ENCODE data around the gene TSPO2. TPM values are rescaled to one million over a fixed set of nuclear protein-coding genes. Genes with fewer than 3 reads are reported as not detected.
"Not testable (repeated sequence)": the region's sequence is repeated elsewhere in the genome, so short reads cannot be mapped to it uniquely, and the experiment has no call there.

The TSPO2 gene
- polyA plus RNA-seq, 3 donors: not detected

DNA sequence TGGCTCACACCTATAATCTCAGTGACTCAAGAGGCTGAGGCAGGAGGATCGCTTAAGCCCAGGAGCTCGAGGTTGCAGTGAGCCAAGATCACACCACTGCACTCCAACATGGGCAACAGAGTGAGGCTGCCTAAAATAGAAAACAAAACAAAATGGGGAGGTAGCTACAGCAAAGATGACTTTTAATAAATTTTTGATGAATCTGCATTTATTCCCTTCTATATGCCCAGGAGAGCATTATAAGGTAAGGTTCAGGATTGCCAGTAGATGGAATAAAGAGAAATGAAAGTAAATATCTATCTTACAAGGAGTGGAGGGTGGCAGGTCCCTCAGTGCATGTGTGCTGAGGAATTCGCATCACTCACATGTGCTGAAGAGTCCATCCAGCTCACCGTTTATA is 27.5 kb upstream of the TSPO2 start:
- no peaks in the 10 kb centered on the region for H3K4me1 ChIP-seq (ENCODE audit: control insufficient read depth in 1 of 2, insufficient read depth in 2 of 2, low read length in 2 of 2)
- no peaks in the 10 kb centered on the region for H3K27me3 ChIP-seq (ENCODE audit: control insufficient read depth in 2 of 2, insufficient read depth in 2 of 2, low read length in 2 of 2)
- no peak overlapping the region for H3K27ac ChIP-seq (ENCODE audit: low read depth in 1 of 2, low read length in 2 of 2)
- Mint-ChIP-seq H3K27ac (no peak overlapping the region), H3K4me1 (peaks cover 3% of the 10 kb centered on the region), H3K27me3 (ENCODE audit: low read depth in 3 of 3) (peaks cover 2 to 9% (median 3%) of the 10 kb centered on the region in 3 donors), H3K36me3 (no peaks in the 10 kb centered on the region), H3K4me3 (no peak overlapping the region), H3K9me3 (peaks cover 0 to 1% (median 0%) of the 10 kb centered on the region in 7 donors)
- no peak overlapping the region for H3K4me2 ChIP-seq (replicated peaks; ENCODE audit: extremely low read depth, low read length, poor library complexity, severe bottlenecking)
- no peaks in the 10 kb centered on the region for H3K79me2 ChIP-seq (ENCODE audit: insufficient read depth, low read length)
- H3K36me3 ChIP-seq (replicated peaks in 1 of 2; ENCODE audit: control insufficient read depth in 1 of 2, insufficient read depth in 2 of 2, low read length in 2 of 2): no peaks in the 10 kb centered on the region
- H3K9ac ChIP-seq (ENCODE audit: insufficient read depth, low read length, poor library complexity, severe bottlenecking): no peak overlapping the region
- TF ChIP-seq, protein P1, sequence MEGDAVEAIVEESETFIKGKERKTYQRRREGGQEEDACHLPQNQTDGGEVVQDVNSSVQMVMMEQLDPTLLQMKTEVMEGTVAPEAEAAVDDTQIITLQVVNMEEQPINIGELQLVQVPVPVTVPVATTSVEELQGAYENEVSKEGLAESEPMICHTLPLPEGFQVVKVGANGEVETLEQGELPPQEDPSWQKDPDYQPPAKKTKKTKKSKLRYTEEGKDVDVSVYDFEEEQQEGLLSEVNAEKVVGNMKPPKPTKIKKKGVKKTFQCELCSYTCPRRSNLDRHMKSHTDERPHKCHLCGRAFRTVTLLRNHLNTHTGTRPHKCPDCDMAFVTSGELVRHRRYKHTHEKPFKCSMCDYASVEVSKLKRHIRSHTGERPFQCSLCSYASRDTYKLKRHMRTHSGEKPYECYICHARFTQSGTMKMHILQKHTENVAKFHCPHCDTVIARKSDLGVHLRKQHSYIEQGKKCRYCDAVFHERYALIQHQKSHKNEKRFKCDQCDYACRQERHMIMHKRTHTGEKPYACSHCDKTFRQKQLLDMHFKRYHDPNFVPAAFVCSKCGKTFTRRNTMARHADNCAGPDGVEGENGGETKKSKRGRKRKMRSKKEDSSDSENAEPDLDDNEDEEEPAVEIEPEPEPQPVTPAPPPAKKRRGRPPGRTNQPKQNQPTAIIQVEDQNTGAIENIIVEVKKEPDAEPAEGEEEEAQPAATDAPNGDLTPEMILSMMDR (IDR thresholded peaks at IDR 0.05): no peak
- 95% methylated on average over 3 of the region's 4 CpGs for WGBS (ENCODE audit: insufficient coverage)
- no peak overlapping the region for H2AFZ ChIP-seq (ENCODE audit: insufficient read depth, low read depth, low read length, poor library complexity, severe bottlenecking)
- no peaks in the 10 kb centered on the region for H4K20me1 ChIP-seq (ENCODE audit: insufficient read depth, low read length)
- DNase-seq: no peak
- intact Hi-C loops (cut with micrococcal nuclease): no loop called here
- H3K4me3 ChIP-seq (replicated peaks in 1 of 3; ENCODE audit: low read depth in 2 of 3, low read length in 3 of 3): no peak overlapping the region
- H3K9me3 ChIP-seq (replicated peaks in 1 of 2; ENCODE audit: control insufficient read depth in 1 of 2, insufficient read depth in 1 of 2, low read length in 2 of 2): no peaks in the 10 kb centered on the region

DNA sequence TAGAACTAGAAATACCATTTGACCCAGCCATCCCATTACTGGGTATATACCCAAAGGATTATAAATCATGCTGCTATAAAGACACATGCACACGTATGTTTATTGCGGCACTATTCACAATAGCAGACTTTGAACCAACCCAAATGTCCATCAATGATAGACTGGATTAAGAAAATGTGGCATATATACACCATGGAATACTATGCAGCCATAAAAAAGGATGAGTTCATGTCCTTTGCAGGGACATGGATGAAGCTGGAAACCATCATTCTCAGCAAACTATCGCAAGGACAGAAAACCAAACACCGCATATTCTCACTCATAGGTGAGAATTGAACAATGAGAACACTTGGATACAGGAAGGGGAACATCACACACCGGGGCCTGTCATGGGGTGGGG is 26.4 kb upstream of the TSPO2 start:
- H3K4me3 ChIP-seq (replicated peaks in 1 of 3; ENCODE audit: low read depth in 2 of 3, low read length in 3 of 3); DNase-seq; H3K4me2 ChIP-seq (replicated peaks; ENCODE audit: extremely low read depth, low read length, poor library complexity, severe bottlenecking); H3K79me2 ChIP-seq (ENCODE audit: insufficient read depth, low read length); H3K36me3 ChIP-seq (replicated peaks in 1 of 2; ENCODE audit: control insufficient read depth in 1 of 2, insufficient read depth in 2 of 2, low read length in 2 of 2); H3K4me1 Mint-ChIP-seq; H2AFZ ChIP-seq (ENCODE audit: insufficient read depth, low read depth, low read length, poor library complexity, severe bottlenecking); H3K27me3 Mint-ChIP-seq (ENCODE audit: low read depth in 3 of 3); H3K36me3 Mint-ChIP-seq; H3K27ac Mint-ChIP-seq; H3K4me3 Mint-ChIP-seq; H3K9ac ChIP-seq (ENCODE audit: insufficient read depth, low read length, poor library complexity, severe bottlenecking); H4K20me1 ChIP-seq (ENCODE audit: insufficient read depth, low read length); intact Hi-C loops (cut with micrococcal nuclease); H3K4me1 ChIP-seq (ENCODE audit: control insufficient read depth in 1 of 2, insufficient read depth in 2 of 2, low read length in 2 of 2); H3K27ac ChIP-seq (ENCODE audit: low read depth in 1 of 2, low read length in 2 of 2); H3K9me3 ChIP-seq (replicated peaks in 1 of 2; ENCODE audit: control insufficient read depth in 1 of 2, insufficient read depth in 1 of 2, low read length in 2 of 2); H3K9me3 Mint-ChIP-seq; H3K27me3 ChIP-seq (ENCODE audit: control insufficient read depth in 2 of 2, insufficient read depth in 2 of 2, low read length in 2 of 2): not testable (repeated sequence)
- no CpG with 5 or more reads among the region's 5 CpGs for WGBS (ENCODE audit: insufficient coverage)
